ENCODE data around the gene HADHA.

Gene HADHA

GRCh38 chr2:26182887-26183630 lies 61.4 kb downstream of the HADHA start:
- H3K9me3 ChIP-seq (ENCODE audit: insufficient read depth, low read depth, low read length), result no peaks in the 10 kb centered on the region
- 96% methylated on average over 11 of the region's 11 CpGs for WGBS
- peaks cover 15% of the 10 kb centered on the region for H3K4me1 ChIP-seq (ENCODE audit: insufficient read depth, low read length)
- no peak overlapping the region for H3K4me3 ChIP-seq (ENCODE audit: low read length)
- H3K36me3 ChIP-seq (ENCODE audit: insufficient read depth, low read length), result peaks cover 3% of the 10 kb centered on the region; the same call in 1 of the 2 replicates
- no peak overlapping the region for H3K9ac ChIP-seq (ENCODE audit: low read depth, low read length)
- peaks cover 19% of the 10 kb centered on the region for H3K27me3 ChIP-seq (ENCODE audit: insufficient read depth, low read length)
- no peak overlapping the region for H3K27ac ChIP-seq (ENCODE audit: low read depth, low read length)

GRCh38 chr2:26182441-26182840 lies 62.0 kb downstream of the HADHA start:
- Histone ChIP-seq H3K9me3 (ENCODE audit: insufficient read depth, low read depth, low read length) (no peaks in the 10 kb centered on the region), H3K36me3 (ENCODE audit: insufficient read depth, low read length) (no peaks in the 10 kb centered on the region)
- 90% methylated on average over 5 of the region's 5 CpGs for WGBS

DNA sequence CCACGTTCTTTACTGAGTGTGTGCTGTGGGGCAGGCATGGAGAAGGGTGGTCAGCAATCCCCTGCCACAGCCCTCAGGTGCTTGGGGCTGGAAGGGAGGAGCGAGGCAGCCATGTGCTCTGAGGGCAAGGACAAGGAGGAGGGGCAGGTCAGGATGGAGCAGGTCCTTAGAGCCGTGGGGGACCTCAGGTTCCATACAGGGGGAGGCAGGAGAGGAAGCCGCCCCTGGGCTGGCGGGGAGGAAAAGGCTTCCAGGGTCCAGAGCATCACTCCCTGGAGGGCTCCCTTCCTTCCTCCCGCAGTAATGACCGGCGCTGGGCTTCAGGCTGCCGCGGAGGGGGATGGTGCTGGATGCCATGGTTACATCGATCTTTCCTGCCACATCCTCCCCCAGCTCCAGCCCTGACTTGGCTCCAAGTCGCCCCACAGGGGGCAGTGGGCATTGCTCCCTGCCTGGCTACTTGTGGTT lies 65.0 kb downstream of the HADHA start:
- peak overlapping the region; percentile 54 for H3K9ac ChIP-seq (ENCODE audit: low read depth, low read length)
- H3K4me1 ChIP-seq (ENCODE audit: insufficient read depth, low read length), result peaks cover 18% of the 10 kb centered on the region
- peak overlapping the region; percentile 56 for H3K4me3 ChIP-seq (ENCODE audit: low read length)
- H3K36me3 ChIP-seq (ENCODE audit: insufficient read depth, low read length), result 0 out of 2 replicates have a peak, but pooled peaks cover 7% of the 10 kb centered on the region
- H3K27ac ChIP-seq (ENCODE audit: low read depth, low read length), result peak overlapping the region; percentile 46; the same call in 1 of the 2 replicates
- H3K9me3 ChIP-seq (ENCODE audit: insufficient read depth, low read depth, low read length), result no peaks in the 10 kb centered on the region
- WGBS, result 11% methylated on average over 12 of the region's 12 CpGs
- H3K27me3 ChIP-seq (ENCODE audit: insufficient read depth, low read length), result peaks cover 13% of the 10 kb centered on the region

More at GRCh38 chr2:26182441-26182840, 62.0 kb downstream of the HADHA start:
- Histone ChIP-seq H3K4me3 (ENCODE audit: low read length) (no peak overlapping the region), H3K27me3 (ENCODE audit: insufficient read depth, low read length) (peaks cover 19% of the 10 kb centered on the region), H3K4me1 (ENCODE audit: insufficient read depth, low read length) (peaks cover 15% of the 10 kb centered on the region), H3K9ac (ENCODE audit: low read depth, low read length) (no peak overlapping the region), H3K27ac (ENCODE audit: low read depth, low read length) (no peak overlapping the region)

DNA sequence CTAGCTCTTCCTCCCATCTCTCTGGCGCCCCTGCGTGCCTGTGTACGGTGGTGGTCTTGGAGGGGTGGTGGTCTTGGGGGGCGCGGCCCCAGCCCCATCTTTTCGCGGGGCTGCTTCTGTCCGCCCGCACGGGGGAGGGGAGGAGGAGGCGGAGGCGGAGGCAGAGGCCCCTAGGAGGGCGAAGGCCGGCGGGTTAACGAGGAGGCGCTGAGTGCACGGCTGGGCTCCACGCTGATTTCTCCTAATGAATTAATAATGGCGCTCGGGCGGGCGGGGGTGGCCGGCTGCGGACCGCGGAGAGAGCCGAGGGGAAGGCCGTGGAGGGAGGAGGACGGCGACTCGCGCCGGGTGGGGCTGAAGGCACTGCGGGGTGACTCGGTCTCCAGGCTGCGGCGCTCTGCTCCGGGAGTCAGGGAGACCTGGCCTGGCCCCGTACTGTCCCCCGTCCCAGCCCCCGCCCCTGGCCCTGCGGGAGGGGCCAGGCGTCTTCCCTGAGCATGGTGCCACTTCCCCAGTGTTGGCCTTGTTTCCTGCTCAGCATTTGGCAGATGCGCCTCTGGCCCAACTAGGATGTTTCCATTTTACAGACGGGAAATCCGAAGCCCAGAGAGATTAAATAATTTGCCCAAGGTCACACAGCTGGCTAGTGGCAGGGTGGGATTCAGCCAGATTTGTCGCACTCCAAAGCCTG lies 65.5 kb downstream of the HADHA start:
- peak overlapping the region; percentile 46; the same call in 1 of the 2 replicates for H3K27ac ChIP-seq (ENCODE audit: low read depth, low read length)
- peak overlapping the region; percentile 56 for H3K4me3 ChIP-seq (ENCODE audit: low read length)
- H3K9ac ChIP-seq (ENCODE audit: low read depth, low read length), result peak overlapping the region; percentile 54

GRCh38 chr2:26178246-26178645 lies 66.2 kb downstream of the HADHA start:
- WGBS, result 85% methylated on average over 2 of the region's 3 CpGs
- Histone ChIP-seq H3K4me3 (ENCODE audit: low read length) (peak overlapping the region; percentile 56), H3K27ac (ENCODE audit: low read depth, low read length) (no peak overlapping the region)

More for the DNA sequence above, 65.5 kb downstream of the HADHA start:
- H3K9me3 ChIP-seq (ENCODE audit: insufficient read depth, low read depth, low read length), result no peaks in the 10 kb centered on the region
- H3K4me1 ChIP-seq (ENCODE audit: insufficient read depth, low read length), result peaks cover 21% of the 10 kb centered on the region
- H3K27me3 ChIP-seq (ENCODE audit: insufficient read depth, low read length), result peaks cover 15% of the 10 kb centered on the region
- 0 out of 2 replicates have a peak, but pooled peaks cover 7% of the 10 kb centered on the region for H3K36me3 ChIP-seq (ENCODE audit: insufficient read depth, low read length)
- WGBS, result 2% methylated on average over 48 of the region's 48 CpGs

GRCh38 chr2:26177122-26177521 lies 67.3 kb downstream of the HADHA start:
- Histone ChIP-seq H3K27me3 (ENCODE audit: insufficient read depth, low read length) (peaks cover 15% of the 10 kb centered on the region), H3K4me1 (ENCODE audit: insufficient read depth, low read length) (peaks cover 21% of the 10 kb centered on the region), H3K27ac (ENCODE audit: low read depth, low read length) (no peak overlapping the region), H3K9me3 (ENCODE audit: insufficient read depth, low read depth, low read length) (no peaks in the 10 kb centered on the region), H3K9ac (ENCODE audit: low read depth, low read length) (no peak overlapping the region), H3K4me3 (ENCODE audit: low read length) (no peak overlapping the region), H3K36me3 (ENCODE audit: insufficient read depth, low read length) (0 out of 2 replicates have a peak, but pooled peaks cover 7% of the 10 kb centered on the region)
- WGBS, result 92% methylated on average over 7 of the region's 7 CpGs

More at GRCh38 chr2:26178246-26178645, 66.2 kb downstream of the HADHA start:
- no peaks in the 10 kb centered on the region for H3K9me3 ChIP-seq (ENCODE audit: insufficient read depth, low read depth, low read length)
- H3K4me1 ChIP-seq (ENCODE audit: insufficient read depth, low read length), result peaks cover 21% of the 10 kb centered on the region
- peaks cover 10% of the 10 kb centered on the region for H3K27me3 ChIP-seq (ENCODE audit: insufficient read depth, low read length)
- H3K36me3 ChIP-seq (ENCODE audit: insufficient read depth, low read length), result 0 out of 2 replicates have a peak, but pooled peaks cover 7% of the 10 kb centered on the region
- H3K9ac ChIP-seq (ENCODE audit: low read depth, low read length), result no peak overlapping the region; the same call in 1 of the 2 replicates

- WGBS, result 83% methylated on average over 11 of the region's 11 CpGs
- peaks cover 21% of the 10 kb centered on the region for H3K4me1 ChIP-seq (ENCODE audit: insufficient read depth, low read length)
Observed at GRCh38 chr2:26176279-26176615, 68.2 kb downstream of the HADHA start.

DNA sequence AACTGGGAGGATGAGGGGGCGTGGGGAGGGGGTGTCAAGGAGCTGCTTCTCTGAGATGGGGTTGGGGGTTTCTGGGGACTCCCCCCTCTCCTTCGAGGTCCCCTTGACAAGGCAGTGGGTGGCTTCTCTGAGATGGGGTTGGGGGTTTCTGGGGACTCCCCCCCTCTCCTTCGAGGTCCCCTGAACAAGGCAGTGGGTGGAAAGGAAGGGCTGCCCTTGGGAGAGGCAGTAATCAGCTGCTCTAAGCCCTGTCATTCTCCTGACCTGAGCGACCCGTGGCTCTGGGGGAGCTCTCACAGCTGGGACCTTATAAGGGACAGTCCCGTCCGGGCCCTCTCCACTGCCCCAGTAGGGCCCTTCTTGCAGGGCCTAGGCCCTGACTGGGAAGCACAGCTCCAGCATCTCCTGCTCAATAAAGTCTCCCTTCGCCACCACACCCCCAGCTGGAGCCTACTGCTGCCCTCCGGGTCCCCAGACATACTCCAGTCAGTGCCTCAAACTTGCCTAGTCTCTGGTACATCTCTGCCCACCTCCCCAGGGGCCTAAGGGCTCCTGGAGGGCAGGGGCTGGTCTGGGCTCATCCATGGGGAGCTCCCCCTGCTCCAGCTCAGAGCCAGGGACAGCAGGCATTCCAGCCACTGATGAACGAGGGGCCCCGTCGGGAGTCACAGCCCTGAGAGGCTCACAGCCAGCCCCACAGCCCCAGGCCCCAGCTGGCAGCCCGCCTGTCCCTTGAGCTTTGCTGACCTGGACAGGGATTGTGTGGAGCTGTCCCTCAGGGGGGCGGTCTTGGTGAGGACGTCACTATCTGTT lies 68.8 kb downstream of the HADHA start:
- H3K4me3 ChIP-seq (ENCODE audit: low read length), result no peak overlapping the region
- no peak overlapping the region for H3K9ac ChIP-seq (ENCODE audit: low read depth, low read length)
- WGBS, result 81% methylated on average over 15 of the region's 15 CpGs
- no peak overlapping the region for H3K27ac ChIP-seq (ENCODE audit: low read depth, low read length)
- 0 out of 2 replicates have a peak, but pooled peaks cover 7% of the 10 kb centered on the region for H3K36me3 ChIP-seq (ENCODE audit: insufficient read depth, low read length)
- no peaks in the 10 kb centered on the region for H3K9me3 ChIP-seq (ENCODE audit: insufficient read depth, low read depth, low read length)
- peaks cover 17% of the 10 kb centered on the region for H3K27me3 ChIP-seq (ENCODE audit: insufficient read depth, low read length)
- peaks cover 21% of the 10 kb centered on the region for H3K4me1 ChIP-seq (ENCODE audit: insufficient read depth, low read length)

More at GRCh38 chr2:26176279-26176615, 68.2 kb downstream of the HADHA start:
- no peaks in the 10 kb centered on the region for H3K9me3 ChIP-seq (ENCODE audit: insufficient read depth, low read depth, low read length)
- H3K9ac ChIP-seq (ENCODE audit: low read depth, low read length), result no peak overlapping the region
- no peak overlapping the region for H3K4me3 ChIP-seq (ENCODE audit: low read length)
- 0 out of 2 replicates have a peak, but pooled peaks cover 7% of the 10 kb centered on the region for H3K36me3 ChIP-seq (ENCODE audit: insufficient read depth, low read length)
- H3K27ac ChIP-seq (ENCODE audit: low read depth, low read length), result no peak overlapping the region
- H3K27me3 ChIP-seq (ENCODE audit: insufficient read depth, low read length), result peaks cover 17% of the 10 kb centered on the region

DNA sequence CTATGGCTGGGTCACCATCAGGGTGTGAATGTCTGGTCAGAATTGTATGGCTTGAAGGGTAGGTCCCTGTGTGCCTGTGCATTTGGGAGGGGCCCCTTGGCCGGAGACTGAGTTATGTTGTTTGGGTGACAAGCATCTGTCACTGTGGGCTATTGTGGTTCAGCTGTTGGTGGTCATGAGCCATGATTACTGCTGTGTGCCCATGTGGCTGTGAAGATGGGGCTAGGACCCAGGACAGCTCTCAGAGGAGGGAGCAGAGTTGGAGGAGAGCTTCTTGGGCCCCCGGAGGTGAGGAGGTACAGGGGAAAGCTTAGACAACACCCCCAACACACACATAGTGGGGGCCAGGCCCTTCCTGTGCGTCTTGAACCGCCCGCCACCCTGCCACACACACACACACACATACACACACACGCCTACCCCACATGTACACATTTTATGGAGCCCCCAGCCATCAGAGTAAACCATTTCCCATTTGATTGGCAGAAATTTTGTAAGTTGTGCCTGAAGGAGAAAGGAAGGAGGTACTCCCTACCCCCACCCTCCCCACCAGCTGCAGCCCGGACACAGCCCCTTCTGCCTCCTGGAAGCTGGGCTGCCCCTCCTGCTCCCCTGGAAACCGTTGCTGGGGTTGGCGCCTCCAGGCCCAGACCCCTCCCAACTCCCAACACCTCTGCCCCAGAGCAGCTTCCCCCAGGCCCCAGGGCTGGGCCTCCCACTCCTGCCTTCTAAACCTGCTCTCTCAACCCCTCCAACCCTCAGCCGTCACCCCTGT lies 69.6 kb downstream of the HADHA start:
- Histone ChIP-seq H3K27me3 (ENCODE audit: insufficient read depth, low read length) (peaks cover 17% of the 10 kb centered on the region), H3K4me1 (ENCODE audit: insufficient read depth, low read length) (peaks cover 17% of the 10 kb centered on the region), H3K36me3 (ENCODE audit: insufficient read depth, low read length) (0 out of 2 replicates have a peak, but pooled peaks cover 7% of the 10 kb centered on the region), H3K9ac (ENCODE audit: low read depth, low read length) (no peak overlapping the region), H3K4me3 (ENCODE audit: low read length) (peak overlapping the region; percentile 74), H3K9me3 (ENCODE audit: insufficient read depth, low read depth, low read length) (no peaks in the 10 kb centered on the region), H3K27ac (ENCODE audit: low read depth, low read length) (no peak overlapping the region)
- WGBS, result 90% methylated on average over 8 of the region's 10 CpGs
